Activated CD8-positive, alpha-beta T cell treated with anti-CD3 and anti-CD28 coated beads for 36 hours (primary cell): ENCODE results near the gene TRIM73. TPM values are rescaled to one million over a fixed set of nuclear protein-coding genes. Genes with fewer than 3 reads are reported as not detected.
"Not testable (repeated sequence)": the region's sequence is repeated elsewhere in the genome, so short reads cannot be mapped to it uniquely, and the experiment has no call there.

ENCODE experiments used
- ATAC-seq: fragments of 200-7000 bp; cut with Tn5 transposase; one replicate; pipeline ENCODE4 v1.10.0; 2021; ENCODE audit warnings: mild to moderate bottlenecking, moderate library complexity
- CTCF ChIA-PET: fragments of 350-600 bp; sonication (Branson Sonifier 250); formaldehyde crosslinking; loops from one replicate; lab custom pipeline; 2021; ENCODE audit warnings: antibody characterized with exemption; lab: Charles Lee
- POLR2A ChIA-PET: fragments of 350-600 bp; sonication (Branson Sonifier 250); formaldehyde crosslinking; loops from one replicate; lab custom pipeline; 2021; ENCODE audit warnings: antibody characterized with exemption; lab: Charles Lee
- DNase-seq: peaks from one replicate; pipeline ENCODE4 v3.0.0-alpha.2; 2020
- H3K27ac Mint-ChIP-seq: one replicate; pipeline ENCODE4 v1.8.0; 2021; ENCODE audit warnings: mild to moderate bottlenecking, mixed read lengths
- H3K27me3 Mint-ChIP-seq: one replicate; pipeline ENCODE4 v1.8.0; 2021; ENCODE audit warnings: mixed read lengths
- H3K36me3 Mint-ChIP-seq: one replicate; pipeline ENCODE4 v1.8.0; 2021; ENCODE audit warnings: low read depth, mixed read lengths
- H3K4me1 Mint-ChIP-seq: one replicate; pipeline ENCODE4 v1.8.0; 2021; ENCODE audit warnings: low read depth, mixed read lengths
- H3K4me3 Mint-ChIP-seq: one replicate; pipeline ENCODE4 v1.8.0; 2021; ENCODE audit warnings: mild to moderate bottlenecking, moderate library complexity, mixed read lengths
- H3K9me3 Mint-ChIP-seq: one replicate; pipeline ENCODE4 v1.8.0; 2021; ENCODE audit warnings: mixed read lengths
- intact Hi-C: fragments of 100-400 bp; cut with micrococcal nuclease; formaldehyde crosslinking; loops from one replicate; pipeline ENCODE4 v1.10.0; 2022
- total RNA-seq, 2 experiments: library from RNA; stranded (reverse); gene quantifications; one replicate each; pipeline ENCODE4 v1.2.3, GENCODE V29; 2021
- TF ChIP-seq, protein P1 (sequence below): fragments of 200-600 bp; IDR thresholded peaks from one replicate; pipeline ENCODE4 v1.8.0; 2022; ENCODE audit warnings: antibody characterized with exemption, mild to moderate bottlenecking

The TRIM73 gene
- total RNA-seq, 2 experiments from 2014 or later, result 4.1 to 6.4 TPM

DNA sequence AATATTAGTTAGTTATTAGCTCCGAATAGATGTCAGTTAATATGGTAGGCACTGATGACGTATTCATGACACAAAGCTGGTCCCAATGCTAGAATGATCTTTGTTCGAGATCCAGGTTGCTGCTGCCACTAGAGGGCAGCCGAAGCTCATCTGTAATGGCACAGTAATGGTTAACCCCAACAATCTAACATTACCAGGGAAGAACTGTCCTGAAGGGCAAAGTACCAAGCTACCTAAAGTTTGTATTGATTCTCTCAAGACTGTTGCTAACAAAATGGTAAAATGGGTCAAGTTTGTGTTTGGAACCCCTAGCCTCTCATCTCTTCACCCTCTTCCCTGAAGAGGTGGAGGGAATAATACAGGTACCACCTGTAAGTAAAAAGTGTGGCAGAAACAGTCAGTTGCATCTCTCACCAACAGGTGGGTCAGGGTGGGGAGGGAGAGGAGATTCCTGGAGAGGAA lies 57.1 kb downstream of the TRIM73 start:
- H3K27me3 Mint-ChIP-seq, H3K9me3 Mint-ChIP-seq, intact Hi-C loops, H3K36me3 Mint-ChIP-seq, H3K4me3 Mint-ChIP-seq, CTCF ChIA-PET, H3K4me1 Mint-ChIP-seq, POLR2A ChIA-PET, DNase-seq, H3K27ac Mint-ChIP-seq: not testable (repeated sequence)
- TF ChIP-seq, protein P1, sequence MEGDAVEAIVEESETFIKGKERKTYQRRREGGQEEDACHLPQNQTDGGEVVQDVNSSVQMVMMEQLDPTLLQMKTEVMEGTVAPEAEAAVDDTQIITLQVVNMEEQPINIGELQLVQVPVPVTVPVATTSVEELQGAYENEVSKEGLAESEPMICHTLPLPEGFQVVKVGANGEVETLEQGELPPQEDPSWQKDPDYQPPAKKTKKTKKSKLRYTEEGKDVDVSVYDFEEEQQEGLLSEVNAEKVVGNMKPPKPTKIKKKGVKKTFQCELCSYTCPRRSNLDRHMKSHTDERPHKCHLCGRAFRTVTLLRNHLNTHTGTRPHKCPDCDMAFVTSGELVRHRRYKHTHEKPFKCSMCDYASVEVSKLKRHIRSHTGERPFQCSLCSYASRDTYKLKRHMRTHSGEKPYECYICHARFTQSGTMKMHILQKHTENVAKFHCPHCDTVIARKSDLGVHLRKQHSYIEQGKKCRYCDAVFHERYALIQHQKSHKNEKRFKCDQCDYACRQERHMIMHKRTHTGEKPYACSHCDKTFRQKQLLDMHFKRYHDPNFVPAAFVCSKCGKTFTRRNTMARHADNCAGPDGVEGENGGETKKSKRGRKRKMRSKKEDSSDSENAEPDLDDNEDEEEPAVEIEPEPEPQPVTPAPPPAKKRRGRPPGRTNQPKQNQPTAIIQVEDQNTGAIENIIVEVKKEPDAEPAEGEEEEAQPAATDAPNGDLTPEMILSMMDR, result peak; percentile 43
- ATAC-seq, result peak; percentile 89

Other genes with a start within 250 kb of the TRIM73 start
- gene POM121C, start 90.7 kb downstream of the TRIM73 start, total RNA-seq, result 10 to 100 TPM; 81.4 to 85.5 TPM
- under 1 TPM in 1 of 2 experiments, not detected in 1; 0.18 TPM for gene SPDYE5, start 96.7 kb downstream of the TRIM73 start, total RNA-seq